Measurements from ENCODE around the gene TEX47.

TEX47 gene

DNA sequence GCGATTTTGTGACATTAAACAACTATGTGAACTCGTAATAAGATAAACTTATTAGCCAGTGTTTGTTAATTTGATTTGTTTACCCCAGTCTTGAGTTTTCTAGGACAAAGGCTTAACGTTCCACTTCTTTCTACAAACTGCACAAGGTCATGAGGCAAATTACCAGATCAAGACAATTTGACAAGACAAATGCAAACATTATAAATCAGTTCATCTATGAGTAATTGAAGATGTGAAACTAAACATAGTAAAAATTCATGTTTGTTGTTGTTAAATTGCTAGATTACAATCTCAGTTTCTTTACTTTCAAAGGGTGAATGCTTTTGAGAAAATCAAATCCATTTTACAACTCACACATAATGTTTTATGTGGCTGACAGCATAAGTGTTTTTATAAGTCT is 49.4 kb downstream of the TEX47 start:
- Histone ChIP-seq H3K27me3 (ENCODE audit: insufficient read depth, poor library complexity, severe bottlenecking) (no peaks in the 10 kb centered on the region), H3K4me3 (replicated peaks; ENCODE audit: insufficient read depth, low read length) (no peak overlapping the region), H3K27ac (replicated peaks) (no peak overlapping the region)
- no peak for DNase-seq (ENCODE audit: low read depth in 1 of 2, low spot score in 1 of 2)
- TF ChIP-seq CTCF (IDR thresholded peaks at IDR 0.05; ENCODE audit: insufficient read depth, low read length) (no peak), GABPA (IDR thresholded peaks at IDR 0.05; ENCODE audit: low read depth) (no peak), SPI1 (IDR thresholded peaks at IDR 0.05; ENCODE audit: borderline replicate concordance, low read depth) (no peak), REST (IDR thresholded peaks at IDR 0.05; ENCODE audit: insufficient replicate concordance, low read depth) (no peak), POLR2AphosphoS5 (IDR thresholded peaks at IDR 0.05; ENCODE audit: low read depth) (no peak)
